Colonic mucosa (tissue), 4 donors: ENCODE measurements around the gene TBC1D12. TPM values are rescaled to one million over a fixed set of nuclear protein-coding genes. Genes with fewer than 3 reads are reported as not detected.

Source experiments
- DNase-seq: peaks from one replicate; pipeline ENCODE4 v3.0.0-alpha.2; 2020
- H3K27ac ChIP-seq: fragments of 200-600 bp; one replicate; pipeline ENCODE4 v1.8.0; 2021
- H3K27me3 ChIP-seq: fragments of 200-600 bp; one replicate; pipeline ENCODE4 v1.8.0; 2021
- H3K36me3 ChIP-seq: fragments of 200-600 bp; one replicate; pipeline ENCODE4 v1.8.0; 2021
- H3K4me1 ChIP-seq: fragments of 200-600 bp; one replicate; pipeline ENCODE4 v1.8.0; 2021; ENCODE audit warnings: mild to moderate bottlenecking
- H3K4me3 ChIP-seq: fragments of 200-600 bp; one replicate; pipeline ENCODE4 v1.8.0; 2021
- H3K9ac ChIP-seq, 2 donors: one replicate each; pipeline ENCODE4 v1.7.0; 2013; ENCODE audit warnings: control low read depth in 2 of 2, low read depth in 2 of 2, low read length in 2 of 2
- H3K9me3 ChIP-seq: fragments of 200-600 bp; one replicate; pipeline ENCODE4 v1.8.0; 2021
- CTCF ChIP-seq: fragments of 200-600 bp; IDR thresholded peaks from one replicate; pipeline ENCODE4 v1.8.0; 2022; ENCODE audit warnings: antibody characterized with exemption, mild to moderate bottlenecking
- intact Hi-C: fragments of 100-400 bp; cut with DNase I; formaldehyde crosslinking; loops from one replicate; pipeline ENCODE4 v1.14.1; 2022
- total RNA-seq, 2 donors: library from RNA; stranded (reverse); fragmentation: NEBNext Ultra II Directional in 1 of 2; extraction: Animal tissue kit (Norgen Biotek cat#: 25700) in 1 of 2; gene quantifications; one replicate each; pipeline ENCODE4 v1.2.1, GENCODE V29; 2021
- donor health status: healthy.
- donor health status: DM: no; HTN: no; CAD: no.
- donor health status: DM: no; HTN: no; CAD: no.

Gene TBC1D12
- total RNA-seq, 2 donors from 2014 or later: 18.0 to 21.0 TPM

GRCh38 chr10:94424714-94425337 lies 22.5 kb downstream of the TBC1D12 start:
- Histone ChIP-seq H3K36me3 (no peaks in the 10 kb centered on the region), H3K27me3 (no peaks in the 10 kb centered on the region), H3K4me1 (no peaks in the 10 kb centered on the region), H3K9me3 (no peaks in the 10 kb centered on the region), H3K9ac (no peak overlapping the region), H3K4me3 (no peak overlapping the region), H3K27ac (no peak overlapping the region)
- no peak for TF ChIP-seq CTCF
- DNase-seq: no peak
- intact Hi-C loops: no loop called here

GRCh38 chr10:94425942-94426341 lies 23.6 kb downstream of the TBC1D12 start:
- no peak for DNase-seq
- H3K36me3 ChIP-seq: no peaks in the 10 kb centered on the region
- TF ChIP-seq CTCF: no peak
- no peak overlapping the region for H3K27ac ChIP-seq
- H3K4me1 ChIP-seq: no peaks in the 10 kb centered on the region
- H3K9me3 ChIP-seq: no peaks in the 10 kb centered on the region
- H3K9ac ChIP-seq: no peak overlapping the region
- H3K27me3 ChIP-seq: no peaks in the 10 kb centered on the region
- intact Hi-C loops: no loop called here
- H3K4me3 ChIP-seq: no peak overlapping the region

- no peak for TF ChIP-seq CTCF
- intact Hi-C loops: no loop called here
- Histone ChIP-seq H3K4me3 (no peak overlapping the region), H3K27ac (no peak overlapping the region), H3K27me3 (no peaks in the 10 kb centered on the region), H3K36me3 (no peaks in the 10 kb centered on the region), H3K9ac (no peak overlapping the region), H3K4me1 (no peaks in the 10 kb centered on the region), H3K9me3 (no peaks in the 10 kb centered on the region)
- DNase-seq: no peak
Measured at GRCh38 chr10:94427166-94427565, 24.8 kb downstream of the TBC1D12 start.

DNA sequence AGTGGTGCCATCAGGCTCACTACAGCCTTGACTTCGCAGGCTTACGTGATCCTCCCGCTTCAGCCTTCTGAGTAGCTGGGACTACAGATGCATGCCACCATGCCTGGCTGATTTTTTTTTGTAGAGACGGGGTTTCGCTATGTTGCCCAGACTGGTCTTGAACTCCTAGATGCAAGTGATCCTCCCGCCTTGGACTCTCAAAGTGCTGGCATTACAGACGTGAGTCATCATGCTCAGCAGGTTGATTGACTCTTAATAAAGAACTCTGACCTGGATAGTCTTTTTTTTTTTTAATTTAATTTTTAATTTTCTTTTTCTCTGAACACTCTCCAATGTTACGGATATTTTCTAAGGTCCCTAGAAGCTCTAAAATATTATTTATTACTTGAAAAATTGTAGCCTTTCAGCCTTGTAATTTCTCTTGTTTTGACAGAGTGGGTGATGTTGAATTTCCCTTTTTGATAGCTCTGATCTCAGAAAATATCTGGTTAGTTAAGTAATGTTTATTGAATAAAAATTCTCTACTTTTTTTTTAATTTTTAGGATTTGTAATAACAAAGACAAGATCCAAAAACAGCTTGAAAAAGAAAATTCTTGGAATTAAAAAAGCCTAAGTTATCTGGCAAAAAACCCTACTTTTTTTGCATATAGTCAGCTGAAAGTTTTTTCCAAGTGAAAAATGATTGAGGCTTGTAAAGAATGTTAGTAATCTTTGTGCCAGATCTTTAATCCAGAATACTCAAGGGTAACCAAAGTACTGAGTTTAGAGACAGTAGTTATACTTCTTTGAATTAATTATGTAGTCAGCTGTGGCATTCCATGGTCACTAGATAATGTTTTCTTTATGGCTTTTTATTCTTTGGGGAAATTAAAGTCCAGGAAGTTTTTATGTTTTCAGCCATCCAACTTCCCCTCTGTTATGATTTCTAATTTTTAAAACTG lies 26.7 kb downstream of the TBC1D12 start:
- Histone ChIP-seq H3K4me3 (no peak overlapping the region), H3K27ac (no peak overlapping the region)
- no peak for DNase-seq

DNA sequence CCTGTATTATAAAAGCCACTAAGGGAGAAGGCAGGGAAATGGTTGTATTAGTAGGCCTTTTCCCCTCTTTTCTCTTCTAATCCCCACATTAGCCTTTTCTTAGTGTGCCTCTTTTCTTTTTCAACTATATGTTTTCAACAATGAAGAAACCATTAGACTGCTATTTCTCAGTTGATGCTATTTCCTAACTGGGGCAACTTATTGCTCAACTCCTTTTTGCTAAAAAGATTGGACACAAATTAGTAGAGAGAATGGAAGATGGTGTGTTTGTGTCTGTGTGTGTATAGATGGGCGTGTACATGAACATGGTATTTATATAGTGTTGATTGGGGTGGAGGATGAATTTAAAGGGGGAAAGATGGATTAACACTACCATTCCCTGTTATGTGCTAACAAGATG lies 28.4 kb downstream of the TBC1D12 start:
- no peak overlapping the region for H3K4me3 ChIP-seq
- H3K36me3 ChIP-seq: no peaks in the 10 kb centered on the region
- TF ChIP-seq CTCF: no peak
- no peaks in the 10 kb centered on the region for H3K4me1 ChIP-seq
- intact Hi-C loops: no loop called here
- H3K27ac ChIP-seq: no peak overlapping the region
- H3K9ac ChIP-seq: no peak overlapping the region
- no peaks in the 10 kb centered on the region for H3K27me3 ChIP-seq
- DNase-seq: no peak
- no peaks in the 10 kb centered on the region for H3K9me3 ChIP-seq

More for the DNA sequence above, 26.7 kb downstream of the TBC1D12 start:
- no peak overlapping the region for H3K9ac ChIP-seq
- no peaks in the 10 kb centered on the region for H3K36me3 ChIP-seq
- TF ChIP-seq CTCF: no peak
- no peaks in the 10 kb centered on the region for H3K4me1 ChIP-seq
- intact Hi-C loops: no loop called here
- H3K9me3 ChIP-seq: no peaks in the 10 kb centered on the region
- H3K27me3 ChIP-seq: no peaks in the 10 kb centered on the region
